SU-DHL-6 (cell line): ENCODE data around the gene CYP2A6.
"Not testable (repeated sequence)": the region's sequence is repeated elsewhere in the genome, so short reads cannot be mapped to it uniquely, and the experiment has no call there.

Experiments used
- CTCF ChIP-seq: fragments of 200-600 bp; sonication (generic); IDR thresholded peaks from one replicate; pipeline ENCODE4 v1.5.1; 2017; ENCODE audit warnings: antibody characterized with exemption, mild to moderate bottlenecking, low read length, moderate library complexity; ENCODE audit not compliant: insufficient read depth, poor library complexity, severe bottlenecking
- EZH2phosphoT487 ChIP-seq: fragments of 200-600 bp; sonication (generic), shearing (Covaris generic); conservative IDR thresholded peaks from 2 replicates; pipeline ENCODE4 v1.6.1; 2018; ENCODE audit warnings: mild to moderate bottlenecking, antibody characterized with exemption, low read length, moderate library complexity, mixed read lengths

GRCh38 chr19:40850277-40850676 lies at the start of gene CYP2A6:
- not testable (repeated sequence) for TF ChIP-seq EZH2phosphoT487, CTCF
